Cerebellar nuclear complex (tissue), 1 donor: ENCODE results near the gene HS3ST4.

ENCODE experiments used
- DNase-seq, 2 experiments: peaks; one replicate each; lab custom pipeline; 2025; lab: John Stamatoyannopoulos, UW

HS3ST4 gene

GRCh38 chr16:25895380-25895779 is 203.6 kb downstream of the HS3ST4 start:
- DNase-seq: no peak

- DNase-seq: no peak
Measured at GRCh38 chr16:25896411-25896810, 204.7 kb downstream of the HS3ST4 start.

- DNase-seq: no peak
Measured at GRCh38 chr16:25897702-25898101, 205.9 kb downstream of the HS3ST4 start.

GRCh38 chr16:25905810-25906209 is 214.1 kb downstream of the HS3ST4 start:
- DNase-seq: no peak

GRCh38 chr16:25910971-25911370 is 219.2 kb downstream of the HS3ST4 start:
- DNase-seq: no peak

- no peak for DNase-seq
Measured at GRCh38 chr16:25912321-25912720, 220.6 kb downstream of the HS3ST4 start.

- DNase-seq: no peak
Measured at GRCh38 chr16:25914357-25914962, 222.7 kb downstream of the HS3ST4 start.

- no peak for DNase-seq
Measured at GRCh38 chr16:25916037-25916436, 224.3 kb downstream of the HS3ST4 start.

- DNase-seq: no peak
Measured at GRCh38 chr16:25922438-25922837, 230.7 kb downstream of the HS3ST4 start.

- no peak for DNase-seq
Measured at GRCh38 chr16:25925421-25925820, 233.7 kb downstream of the HS3ST4 start.

- no peak for DNase-seq
Measured at GRCh38 chr16:25931473-25932035, 239.8 kb downstream of the HS3ST4 start.

GRCh38 chr16:25941800-25942499 is 250.2 kb downstream of the HS3ST4 start:
- DNase-seq: no peak

GRCh38 chr16:25950586-25951281 is 259.0 kb downstream of the HS3ST4 start:
- DNase-seq: no peak

GRCh38 chr16:25951999-25952398 is 260.2 kb downstream of the HS3ST4 start:
- DNase-seq: no peak

GRCh38 chr16:25952983-25953382 is 261.2 kb downstream of the HS3ST4 start:
- DNase-seq: no peak

GRCh38 chr16:25957707-25958106 is 265.9 kb downstream of the HS3ST4 start:
- DNase-seq: no peak

GRCh38 chr16:25959221-25959620 is 267.5 kb downstream of the HS3ST4 start:
- DNase-seq: no peak

GRCh38 chr16:25966172-25967097 is 274.7 kb downstream of the HS3ST4 start:
- DNase-seq: no peak

- no peak for DNase-seq
Measured at GRCh38 chr16:25977121-25977520, 285.4 kb downstream of the HS3ST4 start.

- no peak for DNase-seq
Measured at GRCh38 chr16:25978218-25978617, 286.5 kb downstream of the HS3ST4 start.

- DNase-seq: no peak
Measured at GRCh38 chr16:25988084-25988483, 296.3 kb downstream of the HS3ST4 start.

GRCh38 chr16:25988882-25989281 is 297.1 kb downstream of the HS3ST4 start:
- no peak for DNase-seq
